SU-DHL-6 (cell line): ENCODE data around the gene HOOK2.
A peak's percentile ranks its signal among the peaks of the same experiment; 100 is the strongest.

Experiments used
- H2AFZ ChIP-seq: fragments of 200-600 bp; sonication (generic); 2 replicates; pipeline ENCODE4 v1.6.1; 2014; ENCODE audit warnings: low read depth, mild to moderate bottlenecking, moderate library complexity, mixed read lengths, antibody characterized with exemption, low read length; ENCODE audit not compliant: severe bottlenecking
- H3F3A ChIP-seq: fragments of 200-600 bp; shearing (Covaris generic); 2 replicates; pipeline ENCODE4 v1.6.0; 2016; ENCODE audit warnings: antibody characterized with exemption, mild to moderate bottlenecking; ENCODE audit not compliant: insufficient read depth
- H3K27ac ChIP-seq: fragments of 200-600 bp; sonication (generic); 2 replicates; pipeline ENCODE4 v1.5.1; 2016; ENCODE audit warnings: low read depth, mild to moderate bottlenecking, low read length, moderate library complexity, mixed read lengths
- H3K27me3 ChIP-seq: fragments of 200-600 bp; sonication (generic), shearing (Covaris generic); 2 replicates; pipeline ENCODE4 v1.6.0; 2014; ENCODE audit warnings: mild to moderate bottlenecking, low read length
- H3K36me3 ChIP-seq: fragments of 200-600 bp; sonication (generic); 2 replicates; pipeline ENCODE4 v1.6.1; 2014; ENCODE audit warnings: mild to moderate bottlenecking, low read length, mixed read lengths
- H3K4me2 ChIP-seq: fragments of 300-600, 200-600 bp; shearing (Covaris generic), sonication (generic); 2 replicates; pipeline ENCODE4 v1.6.0; 2014; ENCODE audit warnings: low read length, low read depth, mild to moderate bottlenecking; ENCODE audit not compliant: poor library complexity, severe bottlenecking
- H3K4me3 ChIP-seq: fragments of 200-600 bp; sonication (generic); 2 replicates; pipeline ENCODE4 v1.5.1; 2014; ENCODE audit warnings: antibody characterized with exemption, low read length, mild to moderate bottlenecking, mixed read lengths; ENCODE audit not compliant: insufficient read depth, poor library complexity, severe bottlenecking
- H3K79me2 ChIP-seq: fragments of 200-600 bp; sonication (generic); 2 replicates; pipeline ENCODE4 v1.6.1; 2014; ENCODE audit warnings: mild to moderate bottlenecking, low read length, moderate library complexity; ENCODE audit not compliant: insufficient read depth
- H3K9ac ChIP-seq: fragments of 200-600 bp; sonication (generic); 2 replicates; pipeline ENCODE4 v1.7.0; 2014; ENCODE audit warnings: mild to moderate bottlenecking, low read length
- H3K9me2 ChIP-seq: fragments of 200-600 bp; sonication (generic); replicated peaks from 2 replicates; pipeline ENCODE4 v1.6.1; 2014; ENCODE audit warnings: low read length; ENCODE audit not compliant: insufficient read depth
- H3K9me3 ChIP-seq: fragments of 200-600 bp; sonication (generic); 2 replicates; pipeline ENCODE4 v1.6.1; 2014; ENCODE audit warnings: low read length, mixed read lengths; ENCODE audit not compliant: insufficient read depth
- H4K20me1 ChIP-seq: fragments of 200-600 bp; sonication (generic); 2 replicates; pipeline ENCODE4 v1.6.1; 2014; ENCODE audit warnings: low read depth, mild to moderate bottlenecking, antibody characterized with exemption, low read length, moderate library complexity, mixed read lengths
- EZH2phosphoT487 ChIP-seq: fragments of 200-600 bp; sonication (generic), shearing (Covaris generic); conservative IDR thresholded peaks from 2 replicates; pipeline ENCODE4 v1.6.1; 2018; ENCODE audit warnings: mild to moderate bottlenecking, antibody characterized with exemption, low read length, moderate library complexity, mixed read lengths
- TF ChIP-seq, protein P1 (sequence below): fragments of 200-600 bp; sonication (generic); IDR thresholded peaks from one replicate; pipeline ENCODE4 v1.5.1; 2017; ENCODE audit warnings: antibody characterized with exemption, mild to moderate bottlenecking, low read length, moderate library complexity; ENCODE audit not compliant: insufficient read depth, poor library complexity, severe bottlenecking

Gene HOOK2

DNA sequence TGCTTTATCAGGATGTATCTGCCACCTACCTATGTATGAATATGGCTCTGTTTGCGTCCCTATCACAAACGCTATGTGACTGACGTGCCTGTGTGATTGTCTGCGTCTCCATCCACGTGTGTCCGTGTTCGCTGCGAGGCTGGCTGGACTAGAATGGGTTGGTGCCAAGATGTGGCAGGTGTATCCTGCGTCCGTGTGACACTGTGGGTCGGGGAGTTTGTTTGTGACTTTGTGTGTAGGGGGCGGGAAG, 6.7 kb upstream of the HOOK2 start:
- Histone ChIP-seq H3K27me3 (no peaks in the 10 kb centered on the region), H3F3A (no peaks in the 10 kb centered on the region), H3K79me2 (no peaks in the 10 kb centered on the region), H3K4me2 (peak overlapping the region; percentile 34), H3K9me2 (no peaks in the 10 kb centered on the region), H3K9me3 (no peaks in the 10 kb centered on the region), H2AFZ (no peak overlapping the region), H3K36me3 (no peaks in the 10 kb centered on the region), H3K4me3 (no peak overlapping the region), H3K9ac (no peak overlapping the region), H4K20me1 (no peaks in the 10 kb centered on the region), H3K27ac (no peak overlapping the region)
- no peak for TF ChIP-seq EZH2phosphoT487
- TF ChIP-seq, protein P1, sequence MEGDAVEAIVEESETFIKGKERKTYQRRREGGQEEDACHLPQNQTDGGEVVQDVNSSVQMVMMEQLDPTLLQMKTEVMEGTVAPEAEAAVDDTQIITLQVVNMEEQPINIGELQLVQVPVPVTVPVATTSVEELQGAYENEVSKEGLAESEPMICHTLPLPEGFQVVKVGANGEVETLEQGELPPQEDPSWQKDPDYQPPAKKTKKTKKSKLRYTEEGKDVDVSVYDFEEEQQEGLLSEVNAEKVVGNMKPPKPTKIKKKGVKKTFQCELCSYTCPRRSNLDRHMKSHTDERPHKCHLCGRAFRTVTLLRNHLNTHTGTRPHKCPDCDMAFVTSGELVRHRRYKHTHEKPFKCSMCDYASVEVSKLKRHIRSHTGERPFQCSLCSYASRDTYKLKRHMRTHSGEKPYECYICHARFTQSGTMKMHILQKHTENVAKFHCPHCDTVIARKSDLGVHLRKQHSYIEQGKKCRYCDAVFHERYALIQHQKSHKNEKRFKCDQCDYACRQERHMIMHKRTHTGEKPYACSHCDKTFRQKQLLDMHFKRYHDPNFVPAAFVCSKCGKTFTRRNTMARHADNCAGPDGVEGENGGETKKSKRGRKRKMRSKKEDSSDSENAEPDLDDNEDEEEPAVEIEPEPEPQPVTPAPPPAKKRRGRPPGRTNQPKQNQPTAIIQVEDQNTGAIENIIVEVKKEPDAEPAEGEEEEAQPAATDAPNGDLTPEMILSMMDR: no peak

DNA sequence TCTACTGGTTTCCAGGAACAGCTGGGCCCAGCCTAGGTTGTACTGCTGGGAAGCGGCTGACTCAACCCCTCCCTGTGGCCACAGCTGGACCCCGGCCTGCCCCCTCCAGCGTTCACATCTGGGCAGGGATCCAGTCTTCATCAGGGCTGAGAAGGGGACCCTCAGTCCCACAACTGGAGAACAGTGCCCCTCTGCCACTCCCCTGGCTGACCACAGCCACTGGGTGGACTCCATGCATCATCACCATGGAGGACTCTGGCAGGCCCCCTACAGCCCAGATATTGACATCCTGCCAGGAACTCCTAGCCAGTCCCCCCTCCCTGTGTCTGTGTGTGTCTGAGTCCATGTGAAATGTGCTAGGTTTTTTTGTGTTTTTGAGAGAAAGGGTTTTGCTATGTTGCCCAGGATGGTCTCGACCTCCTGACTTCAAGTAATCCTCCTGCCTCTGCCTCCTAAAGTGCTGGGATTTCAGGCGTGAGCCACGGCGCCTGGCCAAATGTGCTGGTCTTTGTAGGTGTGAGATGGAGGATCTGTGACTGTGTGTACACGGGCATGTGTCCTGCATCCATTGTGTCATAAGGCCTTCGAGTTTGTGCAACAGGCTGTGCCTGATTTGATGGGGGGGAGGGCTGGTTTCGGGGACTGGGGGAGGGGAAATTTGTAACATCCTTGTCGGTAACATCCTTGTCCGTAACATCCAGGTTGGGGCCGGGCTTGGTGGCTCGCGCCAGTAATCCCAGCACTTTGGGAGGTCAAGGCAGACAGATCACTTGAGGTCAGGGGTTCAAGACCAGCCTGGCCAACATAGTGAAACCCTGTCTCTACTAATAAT, 4.0 kb upstream of the HOOK2 start:
- Histone ChIP-seq H3K9me3 (no peaks in the 10 kb centered on the region), H2AFZ (no peak overlapping the region), H3K79me2 (no peaks in the 10 kb centered on the region), H3K27me3 (no peaks in the 10 kb centered on the region), H3K27ac (no peak overlapping the region), H3F3A (no peaks in the 10 kb centered on the region), H3K9me2 (no peaks in the 10 kb centered on the region), H4K20me1 (no peaks in the 10 kb centered on the region), H3K9ac (no peak overlapping the region), H3K36me3 (no peaks in the 10 kb centered on the region), H3K4me3 (no peak overlapping the region), H3K4me2 (no peak overlapping the region)
- TF ChIP-seq, protein P1: no peak
- TF ChIP-seq EZH2phosphoT487: no peak

DNA sequence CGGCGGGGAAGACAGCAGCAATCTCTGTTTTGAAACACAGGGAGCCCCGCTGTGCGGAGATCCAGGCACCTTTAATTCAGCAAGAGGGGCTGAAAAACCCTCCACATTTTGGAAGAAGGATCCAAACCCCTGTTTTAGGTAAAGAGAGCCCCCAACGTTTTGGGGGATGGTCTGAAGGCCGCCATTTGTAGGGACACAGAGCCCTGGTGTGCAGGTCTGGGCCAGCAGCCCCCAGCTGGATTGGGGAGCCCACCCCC, 3.5 kb upstream of the HOOK2 start:
- no peak overlapping the region for H3K4me3 ChIP-seq
- H4K20me1 ChIP-seq: no peaks in the 10 kb centered on the region
- H3F3A ChIP-seq: no peaks in the 10 kb centered on the region
- no peak overlapping the region for H3K27ac ChIP-seq
- no peak for TF ChIP-seq EZH2phosphoT487
- TF ChIP-seq, protein P1: no peak
- no peaks in the 10 kb centered on the region for H3K9me3 ChIP-seq
- H3K27me3 ChIP-seq: no peaks in the 10 kb centered on the region
- no peak overlapping the region for H3K9ac ChIP-seq
- no peak overlapping the region for H2AFZ ChIP-seq
- no peak overlapping the region for H3K4me2 ChIP-seq
- no peaks in the 10 kb centered on the region for H3K79me2 ChIP-seq
- H3K9me2 ChIP-seq: no peaks in the 10 kb centered on the region
- no peaks in the 10 kb centered on the region for H3K36me3 ChIP-seq
